ENCODE data around the gene ZNF608. TPM values are rescaled to one million over a fixed set of nuclear protein-coding genes. Genes with fewer than 3 reads are reported as not detected.

The ZNF608 gene
- total RNA-seq, 2 donors from 2014 or later, result 138 to 140 TPM

- no peak overlapping the region for H3K27ac ChIP-seq (ENCODE audit: low read depth, low read length)
Measured at GRCh38 chr5:124780011-124780410, 33.6 kb upstream of the ZNF608 start.

GRCh38 chr5:124773315-124774311 is 27.2 kb upstream of the ZNF608 start:
- H3K9ac ChIP-seq (ENCODE audit: extremely low read depth, low read length, poor library complexity, severe bottlenecking), result no peak overlapping the region
- WGBS, 2 experiments (ENCODE audit: insufficient coverage in 1 of 2, insufficient read length in 1 of 2), result 59 to 83% methylated on average over 4 of the region's 5 CpGs
- H3K4me1 ChIP-seq (ENCODE audit: control insufficient read depth, insufficient read depth, low read length), result peaks cover 13% of the 10 kb centered on the region
- H3K27me3 ChIP-seq (ENCODE audit: control insufficient read depth, insufficient read depth, low read length, poor library complexity, severe bottlenecking), result no peaks in the 10 kb centered on the region
- Mint-ChIP-seq H3K4me1 (peaks cover 19% of the 10 kb centered on the region), H3K9me3 (peaks cover 3% of the 10 kb centered on the region), H3K27me3 (ENCODE audit: insufficient read depth) (no peaks in the 10 kb centered on the region), H3K27ac (no peak overlapping the region), H3K4me3 (no peak overlapping the region), H3K36me3 (ENCODE audit: low read depth) (no peaks in the 10 kb centered on the region)
- no peaks in the 10 kb centered on the region for H3K36me3 ChIP-seq (ENCODE audit: control insufficient read depth, insufficient read depth, low read length)
- no peak overlapping the region for H3K4me3 ChIP-seq (ENCODE audit: low read length)
- TF ChIP-seq CTCF (conservative IDR thresholded peaks at IDR 0.05), result no peak
- H3K27ac ChIP-seq (ENCODE audit: low read depth, low read length), result peak overlapping the region; percentile 87
- peaks cover 12% of the 10 kb centered on the region for H3K9me3 ChIP-seq (ENCODE audit: control insufficient read depth, low read length)
- DNase-seq, result no peak

More at GRCh38 chr5:124780011-124780410, 33.6 kb upstream of the ZNF608 start:
- Mint-ChIP-seq H3K4me3 (no peak overlapping the region), H3K27ac (no peak overlapping the region), H3K36me3 (ENCODE audit: low read depth) (peaks cover 5% of the 10 kb centered on the region), H3K27me3 (ENCODE audit: insufficient read depth) (no peaks in the 10 kb centered on the region), H3K4me1 (peaks cover 3% of the 10 kb centered on the region), H3K9me3 (peaks cover 11% of the 10 kb centered on the region)
- no peak for DNase-seq
- 95 to 100% methylated on average over 2 to 4 of the region's 4 CpGs for WGBS, 2 experiments (ENCODE audit: insufficient coverage in 1 of 2, insufficient read length in 1 of 2)
- H3K9ac ChIP-seq (ENCODE audit: extremely low read depth, low read length, poor library complexity, severe bottlenecking), result no peak overlapping the region
- H3K4me3 ChIP-seq (ENCODE audit: low read length), result no peak overlapping the region
- TF ChIP-seq CTCF (conservative IDR thresholded peaks at IDR 0.05), result no peak
- peaks cover 12% of the 10 kb centered on the region for H3K9me3 ChIP-seq (ENCODE audit: control insufficient read depth, low read length)
- H3K27me3 ChIP-seq (ENCODE audit: control insufficient read depth, insufficient read depth, low read length, poor library complexity, severe bottlenecking), result no peaks in the 10 kb centered on the region
- no peaks in the 10 kb centered on the region for H3K36me3 ChIP-seq (ENCODE audit: control insufficient read depth, insufficient read depth, low read length)
- peaks cover 1% of the 10 kb centered on the region for H3K4me1 ChIP-seq (ENCODE audit: control insufficient read depth, insufficient read depth, low read length)

DNA sequence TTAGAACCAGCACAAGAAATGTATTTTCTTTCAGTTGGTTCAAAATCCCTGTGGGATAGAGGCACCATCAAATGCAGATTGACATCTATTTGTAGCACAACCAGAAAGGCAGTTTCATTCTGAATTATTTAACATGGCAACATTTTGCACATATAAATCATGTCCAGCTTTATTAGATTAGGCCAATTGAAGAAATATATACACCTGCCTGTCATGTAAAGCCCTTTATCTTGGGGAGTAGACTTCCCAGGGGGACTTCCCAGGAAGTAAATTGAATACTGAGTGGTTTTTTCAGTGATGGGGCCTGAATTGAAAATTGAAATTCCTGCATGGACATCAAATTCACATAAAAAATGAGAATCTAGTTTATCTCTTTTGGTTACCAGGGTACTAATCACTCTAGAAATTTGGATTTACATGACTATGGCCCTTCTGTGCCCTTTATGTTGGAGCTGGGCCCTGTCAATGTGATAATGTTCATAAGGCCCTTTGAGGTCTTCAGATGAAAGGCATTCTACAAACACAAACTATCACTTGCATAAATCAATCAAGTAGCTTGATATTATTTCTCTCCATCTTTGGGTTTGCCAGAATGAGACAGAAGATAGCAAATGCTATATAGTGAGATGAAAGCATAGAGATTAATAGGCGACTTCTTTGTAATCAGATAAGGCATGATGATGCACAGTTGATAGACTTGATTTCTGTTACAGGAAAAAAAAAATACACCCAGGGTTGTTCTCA is 26.2 kb upstream of the ZNF608 start:
- H3K27me3 Mint-ChIP-seq (ENCODE audit: insufficient read depth), result no peaks in the 10 kb centered on the region

More for the DNA sequence above, 26.2 kb upstream of the ZNF608 start:
- peaks cover 13% of the 10 kb centered on the region for H3K4me1 ChIP-seq (ENCODE audit: control insufficient read depth, insufficient read depth, low read length)
- TF ChIP-seq CTCF (conservative IDR thresholded peaks at IDR 0.05), result no peak
- H3K27me3 ChIP-seq (ENCODE audit: control insufficient read depth, insufficient read depth, low read length, poor library complexity, severe bottlenecking), result no peaks in the 10 kb centered on the region
- no peaks in the 10 kb centered on the region for H3K36me3 ChIP-seq (ENCODE audit: control insufficient read depth, insufficient read depth, low read length)
- H3K4me3 ChIP-seq (ENCODE audit: low read length), result no peak overlapping the region
- no peak overlapping the region for H3K27ac Mint-ChIP-seq
- no peak overlapping the region for H3K4me3 Mint-ChIP-seq
- no peaks in the 10 kb centered on the region for H3K9me3 Mint-ChIP-seq
- H3K4me1 Mint-ChIP-seq, result peaks cover 19% of the 10 kb centered on the region
- no peak overlapping the region for H3K9ac ChIP-seq (ENCODE audit: extremely low read depth, low read length, poor library complexity, severe bottlenecking)
- peak overlapping the region; percentile 87 for H3K27ac ChIP-seq (ENCODE audit: low read depth, low read length)
- WGBS, 2 experiments (ENCODE audit: insufficient coverage in 1 of 2, insufficient read length in 1 of 2), result 75 to 94% methylated on average over 1 of the region's 1 CpG
- DNase-seq, result no peak
- peaks cover 5% of the 10 kb centered on the region for H3K9me3 ChIP-seq (ENCODE audit: control insufficient read depth, low read length)
- H3K36me3 Mint-ChIP-seq (ENCODE audit: low read depth), result no peaks in the 10 kb centered on the region
